Measurements from ENCODE around the gene HSPA2.

HSPA2 gene

DNA sequence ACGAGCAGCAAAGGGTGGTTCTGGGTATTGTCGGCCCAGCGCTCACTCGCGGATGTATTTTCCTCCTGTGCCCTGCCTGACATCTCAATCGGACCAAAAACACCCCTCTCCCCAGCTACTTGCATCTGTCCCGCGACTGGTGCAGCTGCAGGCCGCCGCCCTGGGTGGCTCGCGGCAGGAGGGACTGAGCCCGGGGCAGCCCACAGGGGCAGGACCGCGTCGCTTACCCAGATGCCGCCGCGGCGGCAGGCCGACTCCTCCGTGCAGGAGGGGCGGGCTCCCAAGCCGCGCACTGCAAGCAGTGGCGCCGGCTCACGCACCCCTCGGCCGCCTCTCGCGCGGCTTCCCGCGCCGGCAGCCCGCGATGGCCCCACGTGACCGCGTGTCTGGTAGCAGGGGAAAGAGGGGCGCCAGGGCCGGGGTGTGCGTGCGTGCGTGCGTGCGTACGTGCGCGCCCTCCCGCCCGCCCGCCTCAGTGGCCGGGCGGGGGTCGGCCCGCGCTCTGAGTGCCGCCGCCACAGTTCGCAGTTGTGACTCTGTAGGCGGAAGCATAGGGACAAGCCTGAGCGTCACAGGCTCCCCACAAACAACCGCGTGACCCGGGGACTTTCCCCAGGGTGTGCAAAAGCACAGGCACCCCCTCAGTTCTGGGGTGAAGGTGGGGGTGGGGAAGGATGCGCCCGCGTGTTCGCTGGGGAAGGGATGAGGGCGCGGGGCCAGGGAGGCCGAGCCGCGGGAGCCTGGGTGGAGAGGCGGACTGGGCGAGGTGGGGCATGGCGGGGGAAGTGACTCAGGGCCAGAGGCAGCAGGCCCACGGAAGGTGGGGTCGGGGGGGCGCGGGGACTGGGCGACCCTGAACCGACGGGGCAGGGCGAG is 36.9 kb upstream of the HSPA2 start, which contains the start of gene ZBTB25:
ZBTB25 (minus strand) TSS at position 405 of the 876 bp plus-strand sequence. CDS start 13,305 bp downstream, outside the sequence.
- no peaks in the 10 kb centered on the region for H3K27me3 ChIP-seq (ENCODE audit: control insufficient read depth, insufficient read depth, low read length, poor library complexity, severe bottlenecking)
- H3K9me3 ChIP-seq (ENCODE audit: control insufficient read depth, low read length) = no peaks in the 10 kb centered on the region
- no peaks in the 10 kb centered on the region for H3K36me3 ChIP-seq (ENCODE audit: control insufficient read depth, insufficient read depth, low read length)
- H3K4me1 ChIP-seq (ENCODE audit: control insufficient read depth, insufficient read depth, low read length) = peaks cover 21% of the 10 kb centered on the region
- H3K27ac ChIP-seq (ENCODE audit: insufficient read depth, low read depth, low read length, poor library complexity, severe bottlenecking) = peak within 1 kb of the TSS; percentile 99
- 0 to 1% methylated on average over 87 of the region's 87 CpGs for WGBS, 2 experiments
- H3K4me3 ChIP-seq (ENCODE audit: insufficient read depth, low read depth, low read length) = peak within 1 kb of the TSS; percentile 61

DNA sequence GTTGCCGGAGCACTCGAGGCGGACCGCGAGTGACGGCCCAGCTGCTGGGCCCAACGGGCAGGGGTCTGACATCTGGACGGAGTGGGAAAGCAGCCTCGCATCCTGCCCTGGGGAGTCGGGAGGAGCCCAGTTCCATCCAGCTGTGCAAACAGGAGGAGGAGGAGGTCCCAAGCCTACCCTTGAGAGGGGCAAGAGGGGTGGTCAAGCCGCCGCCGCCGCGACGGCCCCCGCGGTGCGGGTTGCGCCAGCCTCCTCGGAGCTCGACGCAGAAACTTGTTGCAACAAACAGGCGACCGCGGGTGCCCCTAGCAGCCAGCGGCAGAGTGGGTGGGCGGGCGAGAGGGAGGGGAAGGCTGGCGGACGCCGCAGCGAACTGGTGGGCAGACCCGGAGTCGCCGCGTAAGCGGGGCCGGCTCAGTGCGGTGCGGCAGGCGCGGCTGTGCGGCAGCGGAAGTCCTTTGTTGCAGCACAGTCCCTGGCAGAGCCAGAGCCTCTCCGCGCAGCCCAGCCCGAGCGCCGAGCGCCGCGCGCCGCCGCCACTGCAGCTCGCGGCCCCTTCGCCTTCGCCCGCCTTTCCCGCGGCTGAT is 36.1 kb upstream of the HSPA2 start, which contains the start of gene ZBTB1:
ZBTB1 (plus strand) TSS at position 461 of the 587 bp plus-strand sequence. CDS start 16,735 bp downstream, outside the sequence.
- Histone ChIP-seq H3K27me3 (ENCODE audit: control insufficient read depth, insufficient read depth, low read length, poor library complexity, severe bottlenecking) (no peaks in the 10 kb centered on the region), H3K4me3 (ENCODE audit: insufficient read depth, low read depth, low read length) (peak within 1 kb of the TSS; percentile 61), H3K36me3 (ENCODE audit: control insufficient read depth, insufficient read depth, low read length) (no peaks in the 10 kb centered on the region), H3K27ac (ENCODE audit: insufficient read depth, low read depth, low read length, poor library complexity, severe bottlenecking) (peak within 1 kb of the TSS; percentile 99), H3K4me1 (ENCODE audit: control insufficient read depth, insufficient read depth, low read length) (peaks cover 26% of the 10 kb centered on the region), H3K9me3 (ENCODE audit: control insufficient read depth, low read length) (no peaks in the 10 kb centered on the region)
- WGBS, 2 experiments = 0% methylated on average over 63 of the region's 63 CpGs

DNA sequence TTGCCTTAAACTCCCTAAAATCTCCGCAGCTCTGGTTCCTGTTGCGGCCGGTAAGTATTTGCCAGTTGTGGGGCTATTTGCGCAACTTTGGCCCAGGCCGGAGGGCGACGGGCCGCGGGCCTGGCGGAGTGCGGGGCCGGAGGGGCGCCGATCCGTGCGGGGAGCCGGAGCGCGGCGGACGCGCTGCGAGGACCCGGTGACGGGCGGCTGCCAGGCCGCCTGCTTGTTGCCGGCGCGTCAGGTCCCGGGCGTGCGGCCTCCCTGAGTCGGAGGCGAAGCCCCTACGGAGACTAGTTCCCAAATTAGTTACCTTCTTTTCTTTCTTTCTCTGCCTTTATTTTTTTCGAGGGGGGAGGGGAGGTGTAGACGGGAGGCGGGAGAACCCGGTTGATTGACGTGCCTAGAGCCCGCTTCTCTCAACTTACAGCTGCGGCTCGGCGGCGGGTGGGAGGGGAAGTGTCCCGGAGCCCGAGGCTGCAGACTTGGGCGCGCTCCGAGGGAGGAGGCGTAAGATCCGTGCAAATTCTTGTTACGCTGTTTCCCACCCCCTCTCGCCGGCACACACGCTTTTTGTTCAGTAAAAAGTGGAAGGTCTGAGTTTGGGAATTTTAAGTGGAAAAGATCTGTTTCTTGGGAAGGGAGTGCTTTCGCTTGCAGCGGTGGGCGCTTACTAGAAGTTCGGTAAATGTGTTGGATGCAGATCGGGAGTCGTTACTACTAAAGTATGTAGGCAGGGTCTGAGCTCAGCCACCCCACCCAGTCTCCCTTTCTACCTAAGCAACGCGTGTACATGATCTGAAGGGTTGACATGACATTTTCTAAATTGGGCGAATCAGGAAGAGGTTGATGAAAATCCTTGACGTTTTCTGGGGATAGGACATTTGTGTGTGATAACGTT is 35.4 kb upstream of the HSPA2 start:
- no peaks in the 10 kb centered on the region for H3K9me3 ChIP-seq (ENCODE audit: control insufficient read depth, low read length)
- no peaks in the 10 kb centered on the region for H3K36me3 ChIP-seq (ENCODE audit: control insufficient read depth, insufficient read depth, low read length)
- no peaks in the 10 kb centered on the region for H3K27me3 ChIP-seq (ENCODE audit: control insufficient read depth, insufficient read depth, low read length, poor library complexity, severe bottlenecking)
- peaks cover 26% of the 10 kb centered on the region for H3K4me1 ChIP-seq (ENCODE audit: control insufficient read depth, insufficient read depth, low read length)
- peak overlapping the region; percentile 99 for H3K27ac ChIP-seq (ENCODE audit: insufficient read depth, low read depth, low read length, poor library complexity, severe bottlenecking)
- 0 to 1% methylated on average over 67 to 68 of the region's 68 CpGs for whole genome bisulfite sequencing, 2 experiments
- peak overlapping the region; percentile 61 for H3K4me3 ChIP-seq (ENCODE audit: insufficient read depth, low read depth, low read length)

DNA sequence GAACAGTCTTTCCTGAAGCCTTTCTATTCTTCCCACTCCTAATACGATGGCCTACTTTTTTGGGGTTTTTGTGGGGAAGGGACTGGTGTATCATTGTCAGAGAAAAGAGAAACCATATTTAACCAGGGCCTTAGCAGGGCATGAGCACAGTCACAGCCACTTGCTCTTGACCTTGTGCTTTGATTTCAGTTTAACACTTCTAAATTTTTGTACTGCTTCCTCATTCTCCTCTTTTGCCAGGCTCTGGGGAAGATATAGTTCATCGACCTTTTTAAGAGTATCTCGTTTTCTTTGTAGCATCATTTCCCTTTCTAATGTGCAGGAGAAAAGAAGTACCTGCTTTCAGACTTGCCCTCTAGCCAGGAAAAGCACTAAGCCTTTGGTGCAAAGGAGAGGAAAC is 33.8 kb upstream of the HSPA2 start:
- no peaks in the 10 kb centered on the region for H3K27me3 ChIP-seq (ENCODE audit: control insufficient read depth, insufficient read depth, low read length, poor library complexity, severe bottlenecking)
- WGBS, 2 experiments = 94 to 100% methylated on average over 2 to 3 of the region's 3 CpGs
- H3K9me3 ChIP-seq (ENCODE audit: control insufficient read depth, low read length) = no peaks in the 10 kb centered on the region
- no peak overlapping the region for H3K4me3 ChIP-seq (ENCODE audit: insufficient read depth, low read depth, low read length)
- H3K36me3 ChIP-seq (ENCODE audit: control insufficient read depth, insufficient read depth, low read length) = no peaks in the 10 kb centered on the region
- H3K4me1 ChIP-seq (ENCODE audit: control insufficient read depth, insufficient read depth, low read length) = peaks cover 22% of the 10 kb centered on the region
- no peak overlapping the region for H3K27ac ChIP-seq (ENCODE audit: insufficient read depth, low read depth, low read length, poor library complexity, severe bottlenecking)

DNA sequence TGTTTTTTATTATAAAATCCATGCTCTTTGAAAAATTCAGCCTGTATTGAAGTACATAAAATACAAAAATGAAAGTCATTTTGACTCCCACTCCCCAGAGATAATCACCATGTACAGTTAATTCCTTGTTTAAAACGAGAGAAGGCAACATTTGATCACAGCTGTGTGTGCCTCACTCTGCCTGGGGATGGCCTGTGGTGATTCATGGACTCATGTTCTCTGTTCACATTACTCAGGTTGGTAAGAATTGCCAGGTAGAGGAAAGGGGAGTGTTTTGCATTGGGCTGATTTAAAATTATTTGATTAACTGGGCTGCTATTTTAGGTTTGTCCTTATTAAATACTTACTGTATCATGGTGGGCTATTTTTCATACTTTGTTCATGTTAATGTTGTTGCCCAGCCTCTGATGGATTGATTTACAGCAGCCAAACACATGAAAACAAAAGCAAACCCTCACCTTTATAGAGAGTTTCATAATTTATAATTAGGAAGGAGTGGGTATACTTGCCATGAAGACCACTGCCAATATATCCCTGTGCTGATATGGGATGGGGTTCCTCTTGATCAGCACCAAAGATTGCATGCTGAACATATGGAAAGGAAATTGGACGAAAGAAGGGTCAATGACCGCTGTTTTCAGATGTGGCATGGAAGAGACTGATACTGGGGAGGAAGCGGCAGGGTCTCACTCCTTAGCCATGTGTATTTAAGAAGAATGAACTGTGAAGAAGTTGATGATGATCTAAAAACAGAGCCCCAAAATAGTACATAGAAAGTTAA is 33.0 kb upstream of the HSPA2 start:
- Histone ChIP-seq H3K36me3 (ENCODE audit: control insufficient read depth, insufficient read depth, low read length) (no peaks in the 10 kb centered on the region), H3K4me3 (ENCODE audit: insufficient read depth, low read depth, low read length) (no peak overlapping the region), H3K4me1 (ENCODE audit: control insufficient read depth, insufficient read depth, low read length) (peaks cover 13% of the 10 kb centered on the region), H3K27ac (ENCODE audit: insufficient read depth, low read depth, low read length, poor library complexity, severe bottlenecking) (no peak overlapping the region), H3K27me3 (ENCODE audit: control insufficient read depth, insufficient read depth, low read length, poor library complexity, severe bottlenecking) (no peaks in the 10 kb centered on the region), H3K9me3 (ENCODE audit: control insufficient read depth, low read length) (no peaks in the 10 kb centered on the region)
- WGBS, 2 experiments = 90 to 98% methylated on average over 4 of the region's 4 CpGs

DNA sequence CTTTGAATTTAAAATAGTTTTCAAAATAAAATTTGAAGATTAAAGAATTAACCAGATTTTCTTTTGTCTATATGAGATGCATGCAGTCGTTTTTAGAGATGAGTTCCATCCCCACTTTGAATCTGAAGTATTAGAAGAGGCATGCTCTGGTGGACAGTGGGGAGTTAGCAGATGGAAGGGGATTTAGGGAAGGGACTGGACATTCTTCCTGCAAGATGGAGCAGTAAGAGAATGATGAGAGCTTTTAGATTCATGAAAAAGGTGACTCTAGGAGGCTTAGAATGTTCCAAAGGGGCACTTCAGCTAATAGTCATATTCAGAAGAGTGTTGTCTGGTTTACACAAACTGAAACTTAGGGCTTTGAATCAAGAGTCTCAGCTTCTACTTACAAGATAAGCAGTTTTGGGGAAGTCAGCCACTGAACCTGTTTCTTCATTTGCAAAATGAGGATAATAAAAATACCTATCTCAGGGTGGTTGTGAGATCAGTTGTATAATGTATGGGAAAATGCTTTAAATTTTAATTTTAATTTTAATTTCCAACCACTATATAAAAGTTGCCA is 32.2 kb upstream of the HSPA2 start:
- 74 to 75% methylated on average over 1 of the region's 1 CpG for WGBS, 2 experiments
- Histone ChIP-seq H3K27ac (ENCODE audit: insufficient read depth, low read depth, low read length, poor library complexity, severe bottlenecking) (no peak overlapping the region), H3K27me3 (ENCODE audit: control insufficient read depth, insufficient read depth, low read length, poor library complexity, severe bottlenecking) (no peaks in the 10 kb centered on the region), H3K4me1 (ENCODE audit: control insufficient read depth, insufficient read depth, low read length) (peaks cover 11% of the 10 kb centered on the region), H3K36me3 (ENCODE audit: control insufficient read depth, insufficient read depth, low read length) (no peaks in the 10 kb centered on the region), H3K9me3 (ENCODE audit: control insufficient read depth, low read length) (no peaks in the 10 kb centered on the region), H3K4me3 (ENCODE audit: insufficient read depth, low read depth, low read length) (no peak overlapping the region)

DNA sequence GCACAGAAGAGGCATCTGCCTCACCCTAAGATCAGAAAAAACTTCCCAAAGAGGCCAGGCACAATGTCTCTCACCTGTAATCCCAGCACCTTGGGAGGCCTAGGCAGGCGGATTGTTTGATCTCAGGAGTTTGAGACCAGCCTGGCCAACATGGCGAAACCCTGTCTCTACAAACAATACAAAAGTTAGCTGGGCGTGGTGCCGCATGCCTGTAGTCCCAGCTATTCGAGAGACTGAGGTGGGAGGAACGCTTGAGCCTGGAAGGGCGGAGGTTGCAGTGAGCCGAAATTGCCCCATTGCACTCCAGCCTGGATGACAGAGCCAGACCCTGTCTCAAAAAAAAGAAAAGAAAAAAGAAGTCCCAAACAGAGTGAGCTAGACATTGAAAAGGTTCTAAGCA is 31.5 kb upstream of the HSPA2 start:
- no peaks in the 10 kb centered on the region for H3K27me3 ChIP-seq (ENCODE audit: control insufficient read depth, insufficient read depth, low read length, poor library complexity, severe bottlenecking)
- H3K4me1 ChIP-seq (ENCODE audit: control insufficient read depth, insufficient read depth, low read length) = peaks cover 11% of the 10 kb centered on the region
- 74 to 76% methylated on average over 8 of the region's 8 CpGs for WGBS, 2 experiments
- no peak overlapping the region for H3K4me3 ChIP-seq (ENCODE audit: insufficient read depth, low read depth, low read length)
- H3K36me3 ChIP-seq (ENCODE audit: control insufficient read depth, insufficient read depth, low read length) = no peaks in the 10 kb centered on the region
- H3K27ac ChIP-seq (ENCODE audit: insufficient read depth, low read depth, low read length, poor library complexity, severe bottlenecking) = no peak overlapping the region
- no peaks in the 10 kb centered on the region for H3K9me3 ChIP-seq (ENCODE audit: control insufficient read depth, low read length)

DNA sequence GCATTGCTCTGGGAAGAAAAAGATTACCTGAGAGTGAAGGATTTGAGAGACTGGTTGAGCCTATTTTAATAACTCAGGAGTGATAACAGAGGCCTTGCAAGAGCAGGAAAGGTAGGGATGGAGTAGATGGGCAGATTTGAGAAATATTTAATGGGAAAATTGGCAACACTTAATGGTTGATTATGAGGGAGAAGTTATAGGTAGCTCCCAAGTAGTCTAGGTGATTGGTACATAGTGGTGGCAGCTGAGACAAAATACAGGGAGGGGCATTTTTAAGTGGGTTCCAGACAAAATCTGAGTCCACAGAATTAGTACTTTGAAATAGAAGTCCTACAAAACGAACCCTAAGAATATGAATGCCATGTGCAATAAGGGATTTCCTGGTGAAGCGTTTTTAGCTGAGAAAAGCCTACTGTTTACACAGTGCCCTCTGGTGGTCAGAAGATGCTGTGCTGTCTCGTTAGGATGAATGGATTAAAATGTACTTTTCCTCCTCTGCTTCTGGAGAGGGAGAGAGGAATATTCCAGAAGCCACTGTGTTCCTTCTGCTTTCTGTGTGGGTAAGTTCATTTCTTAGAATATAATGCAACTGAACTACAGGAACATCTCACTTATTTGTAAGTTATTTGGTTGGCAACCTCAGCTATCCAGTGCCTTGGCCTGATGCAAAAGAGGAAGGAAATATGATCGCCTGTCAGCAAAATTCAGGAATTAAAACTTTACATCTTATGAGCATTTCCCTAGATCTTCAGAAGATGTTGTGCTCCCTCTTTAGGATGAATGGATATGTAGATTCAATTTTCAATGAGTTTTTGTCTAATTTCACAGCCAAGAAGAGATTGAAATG is 29.5 kb upstream of the HSPA2 start:
- H3K4me1 ChIP-seq (ENCODE audit: control insufficient read depth, insufficient read depth, low read length) = peaks cover 11% of the 10 kb centered on the region
- no peaks in the 10 kb centered on the region for H3K27me3 ChIP-seq (ENCODE audit: control insufficient read depth, insufficient read depth, low read length, poor library complexity, severe bottlenecking)
- no peak overlapping the region for H3K4me3 ChIP-seq (ENCODE audit: insufficient read depth, low read depth, low read length)
- no peaks in the 10 kb centered on the region for H3K36me3 ChIP-seq (ENCODE audit: control insufficient read depth, insufficient read depth, low read length)
- no peaks in the 10 kb centered on the region for H3K9me3 ChIP-seq (ENCODE audit: control insufficient read depth, low read length)
- H3K27ac ChIP-seq (ENCODE audit: insufficient read depth, low read depth, low read length, poor library complexity, severe bottlenecking) = no peak overlapping the region
- 31 to 41% methylated on average over 4 of the region's 4 CpGs for WGBS, 2 experiments
